Medulla oblongata (tissue), 1 donor: ENCODE measurements around the gene PFAS.
"Not testable (repeated sequence)": the region's sequence is repeated elsewhere in the genome, so short reads cannot be mapped to it uniquely, and the experiment has no call there.

Experiments
- DNase-seq: peaks from one replicate; pipeline ENCODE4 v3.0.0-alpha.2; 2015; ENCODE audit errors: extremely low spot score

The PFAS gene

GRCh38 chr17:8227238-8227581 is 21.9 kb upstream of the PFAS start:
- DNase-seq: no peak

GRCh38 chr17:8231701-8232100 is 17.4 kb upstream of the PFAS start:
- no peak for DNase-seq

GRCh38 chr17:8234361-8235270 is 14.5 kb upstream of the PFAS start:
- DNase-seq: no peak

GRCh38 chr17:8235676-8236075 is 13.4 kb upstream of the PFAS start:
- DNase-seq: no peak

DNA sequence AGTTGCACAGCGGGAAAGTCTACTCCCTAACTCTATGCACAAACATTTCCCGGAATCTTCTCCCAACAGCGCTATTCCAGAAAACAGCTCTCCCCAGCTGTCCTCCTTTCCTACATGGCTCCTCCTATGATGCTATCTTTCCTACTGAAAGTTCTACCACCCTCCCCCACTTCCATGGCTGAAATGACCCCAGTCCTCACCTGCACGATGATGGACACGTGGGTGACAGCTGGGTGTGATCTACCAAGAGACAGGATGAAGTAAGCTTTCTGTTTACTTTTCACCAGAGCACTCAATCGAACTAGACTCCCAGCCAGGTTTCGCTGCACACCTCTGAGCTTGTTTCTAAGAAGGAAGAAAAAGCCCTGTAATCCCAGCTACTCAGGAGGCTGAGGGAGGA is 11.9 kb upstream of the PFAS start:
- no peak for DNase-seq

DNA sequence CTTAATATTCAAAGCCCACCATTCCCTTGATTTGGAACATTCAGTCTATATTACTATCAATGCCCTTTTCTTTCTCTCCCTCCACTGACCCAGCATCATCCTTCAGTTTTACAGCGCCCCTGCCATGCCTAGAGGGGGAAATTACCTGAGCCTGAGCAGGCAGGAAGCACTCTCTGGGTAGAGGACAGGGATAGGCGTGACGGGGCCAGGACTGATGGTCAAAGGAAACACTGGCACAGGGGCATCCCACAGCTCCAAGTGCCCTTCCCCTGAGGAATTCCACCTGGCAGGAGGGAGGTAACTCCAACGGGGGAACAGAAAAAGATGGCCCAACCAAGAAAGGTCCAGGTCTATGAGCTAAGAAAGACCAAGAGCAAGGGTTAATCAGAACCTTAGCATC is 11.2 kb upstream of the PFAS start:
- no peak for DNase-seq

GRCh38 chr17:8243827-8244226 is 5.3 kb upstream of the PFAS start:
- DNase-seq: no peak

- no peak for DNase-seq
Observed at GRCh38 chr17:8244768-8245167, 4.3 kb upstream of the PFAS start.

GRCh38 chr17:8249621-8250500 is 772 bp downstream of the PFAS start:
- no peak for DNase-seq

DNA sequence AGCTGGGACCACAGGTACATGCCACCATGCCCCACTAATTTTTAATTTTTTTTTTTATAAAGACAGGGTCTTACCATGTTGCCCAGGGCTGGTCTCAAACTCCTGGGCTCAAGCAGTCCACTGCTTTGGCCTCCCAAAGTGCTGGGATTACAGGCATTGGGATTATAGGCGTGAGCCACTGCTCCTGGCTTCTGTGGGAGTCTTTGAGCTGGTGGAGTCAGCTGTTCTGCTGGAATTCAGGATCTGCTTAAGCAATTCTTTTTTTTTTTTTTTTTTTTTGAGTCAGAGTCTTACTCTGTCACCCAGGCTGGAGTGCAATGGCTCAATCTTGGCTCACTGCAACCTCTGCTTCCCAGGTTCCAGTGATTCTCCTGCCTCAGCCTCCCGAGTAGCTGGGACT is 2.3 kb downstream of the PFAS start:
- DNase-seq: not testable (repeated sequence)

DNA sequence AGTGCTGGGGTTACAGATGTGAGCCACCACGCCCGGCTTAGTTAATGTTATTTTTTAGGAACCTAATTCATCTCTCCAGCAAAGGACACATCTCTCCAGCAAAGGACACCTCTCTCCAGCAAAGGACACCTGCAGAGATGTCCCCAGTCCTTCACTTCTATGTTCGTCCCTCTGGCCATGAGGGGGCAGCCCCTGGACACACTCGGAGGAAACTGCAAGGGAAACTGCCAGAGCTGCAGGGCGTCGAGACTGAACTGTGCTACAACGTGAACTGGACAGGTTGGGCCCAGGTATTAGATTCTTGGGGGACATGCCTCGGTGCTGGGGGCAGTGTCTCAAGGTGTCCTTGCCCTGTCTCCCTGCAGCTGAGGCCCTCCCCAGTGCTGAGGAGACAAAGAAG is 4.7 kb downstream of the PFAS start:
- peak; percentile 15 for DNase-seq

GRCh38 chr17:8254881-8255280 is 5.8 kb downstream of the PFAS start:
- no peak for DNase-seq

DNA sequence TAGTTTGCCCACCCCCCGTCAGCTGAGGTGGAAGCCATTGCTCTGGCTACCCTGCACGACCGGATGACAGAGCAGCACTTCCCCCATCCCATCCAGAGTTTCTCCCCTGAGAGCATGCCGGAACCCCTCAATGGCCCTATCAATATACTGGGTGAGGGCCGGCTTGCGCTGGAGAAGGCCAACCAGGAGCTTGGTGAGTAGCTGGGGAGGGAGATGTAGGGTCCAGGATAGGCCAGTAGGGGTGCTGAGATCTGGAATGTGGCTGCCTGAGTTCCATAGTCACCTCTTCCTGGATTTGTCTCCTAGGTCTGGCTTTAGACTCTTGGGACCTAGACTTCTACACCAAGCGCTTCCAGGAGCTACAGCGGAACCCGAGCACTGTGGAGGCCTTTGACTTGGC is 6.4 kb downstream of the PFAS start:
- DNase-seq: no peak

DNA sequence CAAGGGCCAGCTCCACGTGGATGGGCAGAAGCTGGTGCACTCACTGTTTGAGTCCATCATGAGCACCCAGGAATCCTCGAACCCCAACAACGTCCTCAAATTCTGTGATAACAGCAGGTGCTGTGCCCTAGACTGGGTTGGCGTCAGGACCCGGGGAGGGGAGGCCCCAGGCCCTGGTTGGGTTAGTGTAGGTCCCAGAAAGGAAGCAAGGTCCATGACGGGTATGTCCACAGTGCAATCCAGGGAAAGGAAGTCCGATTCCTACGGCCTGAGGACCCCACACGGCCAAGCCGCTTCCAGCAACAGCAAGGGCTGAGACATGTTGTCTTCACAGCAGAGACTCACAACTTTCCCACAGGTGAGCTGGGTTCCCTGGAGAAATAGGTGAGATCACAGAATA is 7.2 kb downstream of the PFAS start:
- DNase-seq: no peak

- no peak for DNase-seq
Observed at GRCh38 chr17:8256691-8257090, 7.6 kb downstream of the PFAS start.

GRCh38 chr17:8257801-8258200 is 8.7 kb downstream of the PFAS start:
- DNase-seq: no peak

- DNase-seq: no peak
Observed at GRCh38 chr17:8264320-8264719, 15.2 kb downstream of the PFAS start.

- DNase-seq: no peak
Observed at GRCh38 chr17:8264836-8265542, 15.9 kb downstream of the PFAS start.

- DNase-seq: no peak
Observed at GRCh38 chr17:8266648-8267479, 17.8 kb downstream of the PFAS start.

DNA sequence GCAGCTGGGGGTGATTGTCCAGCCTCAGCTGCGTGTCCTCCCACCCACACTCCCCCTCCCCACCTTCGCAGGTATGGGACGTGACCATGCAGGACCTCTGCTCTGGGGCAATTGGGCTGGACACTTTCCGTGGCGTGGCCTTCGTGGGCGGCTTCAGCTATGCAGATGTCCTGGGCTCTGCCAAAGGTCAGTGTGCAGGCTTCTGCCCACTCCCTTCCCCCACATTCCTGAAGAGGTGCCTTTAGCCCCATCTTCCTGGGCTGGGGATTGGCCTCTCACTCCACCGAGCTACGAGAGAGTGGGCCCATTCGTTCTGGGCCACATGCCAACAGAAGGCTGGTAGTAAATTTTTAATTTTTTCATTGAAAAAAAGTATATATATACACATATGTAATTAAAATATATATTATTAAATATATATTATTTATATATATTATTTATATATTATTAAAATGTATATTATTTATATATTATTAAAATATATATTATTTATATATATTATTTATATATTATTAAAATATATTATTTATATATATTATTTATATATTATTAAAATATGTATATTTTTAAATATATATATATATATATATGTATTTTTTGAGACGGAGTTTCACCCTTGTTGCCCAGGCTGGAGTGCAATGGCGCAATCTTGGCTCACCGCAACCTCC is 18.5 kb downstream of the PFAS start:
- no peak for DNase-seq
